22Rv1 (cell line): Measurements from ENCODE around the gene OVOL3.

Experiments used
- H3K27ac ChIP-seq: fragments of 450-650 bp; 2 replicates; pipeline ENCODE4 v1.5.1; 2017
- ZFX ChIP-seq: fragments of 450-650 bp; IDR thresholded peaks from 2 replicates; pipeline ENCODE4 v1.6.1; 2017; ENCODE audit warnings: antibody characterized with exemption, borderline replicate concordance
- TF ChIP-seq, protein P1 (sequence below): fragments of 450-650 bp; IDR thresholded peaks from 2 replicates; pipeline ENCODE4 v1.5.1; 2017; ENCODE audit warnings: mild to moderate bottlenecking

OVOL3 gene

GRCh38 chr19:36090910-36091695 lies 19.8 kb upstream of the OVOL3 start:
- no peak overlapping the region for H3K27ac ChIP-seq
- TF ChIP-seq ZFX = no peak
- TF ChIP-seq, protein P1, sequence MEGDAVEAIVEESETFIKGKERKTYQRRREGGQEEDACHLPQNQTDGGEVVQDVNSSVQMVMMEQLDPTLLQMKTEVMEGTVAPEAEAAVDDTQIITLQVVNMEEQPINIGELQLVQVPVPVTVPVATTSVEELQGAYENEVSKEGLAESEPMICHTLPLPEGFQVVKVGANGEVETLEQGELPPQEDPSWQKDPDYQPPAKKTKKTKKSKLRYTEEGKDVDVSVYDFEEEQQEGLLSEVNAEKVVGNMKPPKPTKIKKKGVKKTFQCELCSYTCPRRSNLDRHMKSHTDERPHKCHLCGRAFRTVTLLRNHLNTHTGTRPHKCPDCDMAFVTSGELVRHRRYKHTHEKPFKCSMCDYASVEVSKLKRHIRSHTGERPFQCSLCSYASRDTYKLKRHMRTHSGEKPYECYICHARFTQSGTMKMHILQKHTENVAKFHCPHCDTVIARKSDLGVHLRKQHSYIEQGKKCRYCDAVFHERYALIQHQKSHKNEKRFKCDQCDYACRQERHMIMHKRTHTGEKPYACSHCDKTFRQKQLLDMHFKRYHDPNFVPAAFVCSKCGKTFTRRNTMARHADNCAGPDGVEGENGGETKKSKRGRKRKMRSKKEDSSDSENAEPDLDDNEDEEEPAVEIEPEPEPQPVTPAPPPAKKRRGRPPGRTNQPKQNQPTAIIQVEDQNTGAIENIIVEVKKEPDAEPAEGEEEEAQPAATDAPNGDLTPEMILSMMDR = no peak

- TF ChIP-seq, protein P1 = no peak
- no peak for TF ChIP-seq ZFX
- no peak overlapping the region for H3K27ac ChIP-seq
These were observed 18.4 kb upstream of the OVOL3 start for GRCh38 chr19:36092566-36092965.

GRCh38 chr19:36093146-36093662 lies 17.7 kb upstream of the OVOL3 start:
- no peak overlapping the region for H3K27ac ChIP-seq
- TF ChIP-seq ZFX = no peak
- TF ChIP-seq, protein P1 = no peak

GRCh38 chr19:36093687-36094086 lies 17.3 kb upstream of the OVOL3 start:
- TF ChIP-seq, protein P1 = no peak
- no peak for TF ChIP-seq ZFX
- no peak overlapping the region for H3K27ac ChIP-seq

- TF ChIP-seq, protein P1 = no peak
- TF ChIP-seq ZFX = no peak
- H3K27ac ChIP-seq = no peak overlapping the region
These were observed 13.9 kb upstream of the OVOL3 start for GRCh38 chr19:36097036-36097435.

DNA sequence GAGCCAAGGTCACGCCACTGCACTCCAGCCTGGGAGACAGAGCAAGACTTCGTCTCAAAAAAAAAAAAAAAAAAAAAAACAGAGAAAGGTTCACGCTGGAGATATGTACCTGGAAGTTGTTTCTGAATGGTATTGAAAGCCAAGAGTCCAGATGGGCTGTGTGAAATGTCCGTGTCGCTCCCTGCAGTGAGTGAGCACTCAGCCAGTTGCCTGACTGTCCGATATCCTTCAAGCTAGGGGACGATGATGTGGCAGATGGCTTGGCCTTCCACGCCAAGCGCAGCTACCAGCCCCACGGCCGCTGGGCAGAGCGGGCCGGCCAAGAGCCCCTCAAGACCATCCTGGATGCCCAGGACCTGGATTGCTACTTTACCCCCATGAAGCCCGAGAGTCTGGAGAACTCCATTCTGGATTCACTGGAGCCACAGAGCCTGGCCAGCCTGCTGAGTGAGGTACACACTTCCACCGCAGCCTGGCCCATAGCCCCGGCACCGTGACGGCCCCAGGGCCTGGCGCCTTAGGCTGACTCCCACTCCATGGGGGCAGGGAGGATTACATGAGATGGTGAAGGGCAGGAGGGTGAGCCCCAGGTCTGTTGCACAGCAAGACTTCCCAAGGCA lies 11.7 kb upstream of the OVOL3 start:
- no peak for TF ChIP-seq ZFX
- TF ChIP-seq, protein P1 = no peak
- no peak overlapping the region for H3K27ac ChIP-seq

GRCh38 chr19:36100476-36100875 lies 10.5 kb upstream of the OVOL3 start:
- TF ChIP-seq, protein P1 = no peak
- TF ChIP-seq ZFX = no peak
- H3K27ac ChIP-seq = no peak overlapping the region
